Omental fat pad (tissue), 4 donors: ENCODE results near the gene MPHOSPH9. TPM values are rescaled to one million over a fixed set of nuclear protein-coding genes. Genes with fewer than 3 reads are reported as not detected.

ENCODE experiments used
- ATAC-seq: fragments of 150-250 bp; one replicate; pipeline ENCODE4 v1.9.1; 2016; ENCODE audit warnings: mild to moderate bottlenecking, moderate library complexity; ENCODE audit not compliant: low FRiP score
- DNase-seq: peaks from one replicate; pipeline ENCODE4 v3.0.0-alpha.2; 2019; ENCODE audit warnings: low spot score
- CTCF ChIP-seq, 3 donors: fragments of 450-650 bp; IDR thresholded peaks; one replicate each; pipeline ENCODE4 v1.5.1; 2016 to 2017; ENCODE audit warnings: antibody characterized with exemption in 3 of 3, mild to moderate bottlenecking in 3 of 3, moderate library complexity in 2 of 3
- total RNA-seq, 4 donors: library from RNA; depleted of rRNA; stranded (reverse); fragments of >200 nt; gene quantifications; one replicate each; pipeline ENCODE4 v1.1.0, GENCODE V29; 2016

Gene MPHOSPH9
- total RNA-seq, 4 donors from 2014 or later: 17.3 to 27.6 (median 23.9) TPM

DNA sequence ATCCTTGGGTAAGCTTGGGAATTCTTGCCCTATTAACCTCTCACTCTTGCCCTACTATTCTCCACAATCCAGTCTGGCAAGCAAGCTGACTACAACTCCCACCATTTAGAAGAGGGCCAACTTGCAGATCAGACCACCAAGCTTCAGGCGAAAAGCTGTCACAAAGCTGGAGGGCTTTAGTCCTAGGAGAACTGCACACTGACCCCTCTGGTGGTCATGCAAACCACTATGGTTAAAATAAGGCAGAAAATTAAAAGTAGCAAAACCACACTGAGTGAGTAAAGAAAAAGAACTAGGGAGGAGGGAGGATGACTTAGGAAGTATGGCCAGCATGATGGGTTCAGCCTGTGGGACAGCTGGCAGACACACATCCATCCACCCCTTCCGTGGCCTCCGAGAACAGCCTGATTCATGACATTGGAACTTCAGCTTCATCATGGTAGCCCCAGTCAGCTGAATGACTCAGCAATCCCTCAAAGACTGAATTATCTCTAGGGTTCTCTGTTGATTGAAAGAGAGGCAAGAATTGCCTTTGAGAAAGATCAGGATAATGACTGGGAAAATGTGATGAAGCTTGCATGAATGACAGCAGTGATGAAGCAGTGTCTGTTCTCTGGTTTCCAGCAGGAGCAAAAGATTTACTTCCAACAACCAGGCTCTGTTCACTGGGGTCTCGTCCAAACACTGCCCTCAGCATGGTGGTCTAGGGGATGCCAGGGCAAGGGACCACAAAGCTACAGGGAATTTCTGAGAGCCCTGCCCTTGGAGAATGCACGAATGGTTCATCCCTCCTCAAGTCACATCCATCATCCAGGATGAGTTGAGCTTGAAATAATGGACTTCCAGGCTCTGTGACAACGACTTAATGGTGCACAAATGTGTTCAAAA, 106.4 kb downstream of the MPHOSPH9 start:
- TF ChIP-seq CTCF (IDR thresholded peaks at IDR 0.05): no peak
- ATAC-seq (peak; percentile 93), DNase-seq (no peak)

DNA sequence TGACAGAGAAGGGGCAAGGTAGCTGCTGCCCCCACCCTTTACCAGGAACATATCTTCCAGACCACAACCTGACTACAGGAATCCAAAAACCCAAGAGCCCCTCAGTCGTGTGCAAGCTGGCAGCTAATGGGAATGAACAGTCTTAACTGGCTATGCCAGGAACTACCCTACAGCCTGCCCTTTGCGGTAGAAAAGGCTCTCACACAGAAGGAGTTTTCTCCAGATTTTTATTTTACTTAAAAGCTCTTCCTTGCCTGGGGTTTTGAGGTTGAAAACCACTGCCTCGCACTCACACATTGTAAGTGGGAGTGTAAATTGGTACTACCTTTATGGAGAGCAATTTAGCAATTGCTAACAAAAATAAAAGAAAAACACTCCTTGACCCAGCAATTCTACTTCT, 110.3 kb downstream of the MPHOSPH9 start:
- DNase-seq (no peak), ATAC-seq (no peak)
- TF ChIP-seq CTCF (IDR thresholded peaks at IDR 0.05): no peak

DNA sequence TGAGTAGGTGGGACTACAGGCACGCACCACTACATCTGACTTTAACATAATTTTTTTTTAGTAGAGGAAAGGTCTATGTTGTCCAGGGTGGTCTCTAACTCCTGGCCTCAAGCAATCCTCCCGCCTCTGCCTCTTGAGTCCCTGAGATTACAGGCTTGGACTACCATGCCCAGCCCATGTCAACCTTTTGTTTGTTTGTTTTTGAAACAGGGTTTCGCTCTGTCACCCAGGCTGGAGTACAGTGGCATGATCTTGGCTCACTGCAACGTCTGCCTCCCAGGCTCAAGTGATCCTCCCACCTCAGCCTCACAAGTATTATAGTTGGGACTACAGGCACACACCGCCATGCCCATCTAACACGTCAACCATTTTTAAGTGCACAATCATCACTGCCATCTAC, 111.3 kb downstream of the MPHOSPH9 start:
- ATAC-seq (no peak), DNase-seq (no peak)
- no peak for TF ChIP-seq CTCF (IDR thresholded peaks at IDR 0.05)

DNA sequence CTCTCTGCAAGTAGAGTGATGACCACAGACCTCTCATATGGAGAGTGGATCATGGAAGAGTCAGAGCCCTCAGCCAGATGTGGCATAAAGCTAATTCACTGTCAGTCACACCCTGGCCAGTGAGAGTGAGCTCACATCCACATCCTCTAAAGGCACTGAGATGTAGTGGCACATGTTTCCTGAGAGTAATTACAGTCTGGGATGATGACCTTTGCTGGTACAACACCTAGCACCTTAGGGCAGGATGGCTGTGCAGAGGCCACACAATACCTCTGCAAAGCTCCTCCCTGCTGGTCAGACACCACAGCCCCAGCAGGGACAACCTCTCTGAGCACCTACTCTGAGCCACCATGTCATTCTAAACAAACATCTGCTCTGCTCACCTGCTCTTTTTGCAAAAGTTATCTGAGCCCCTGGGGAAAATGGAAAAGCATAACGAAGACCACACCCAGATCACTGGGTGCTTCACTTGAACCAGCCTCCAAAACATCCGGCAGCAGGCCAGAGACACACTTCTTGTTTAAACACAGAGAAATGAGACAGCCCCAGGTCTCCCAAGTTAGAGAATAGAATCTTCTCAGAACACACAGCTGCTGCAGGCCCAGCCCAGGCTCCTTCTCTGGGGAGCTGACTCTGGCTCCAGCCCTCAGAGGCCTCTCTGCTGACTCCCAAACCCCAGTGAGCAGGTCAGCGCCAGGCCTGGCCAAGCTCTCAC, 112.3 kb downstream of the MPHOSPH9 start:
- TF ChIP-seq CTCF (IDR thresholded peaks at IDR 0.05): no peak
- DNase-seq (no peak), ATAC-seq (no peak)

GRCh38 chr12:123119808-123120207, 113.1 kb downstream of the MPHOSPH9 start:
- DNase-seq (no peak), ATAC-seq (no peak)
- no peak for TF ChIP-seq CTCF (IDR thresholded peaks at IDR 0.05)

DNA sequence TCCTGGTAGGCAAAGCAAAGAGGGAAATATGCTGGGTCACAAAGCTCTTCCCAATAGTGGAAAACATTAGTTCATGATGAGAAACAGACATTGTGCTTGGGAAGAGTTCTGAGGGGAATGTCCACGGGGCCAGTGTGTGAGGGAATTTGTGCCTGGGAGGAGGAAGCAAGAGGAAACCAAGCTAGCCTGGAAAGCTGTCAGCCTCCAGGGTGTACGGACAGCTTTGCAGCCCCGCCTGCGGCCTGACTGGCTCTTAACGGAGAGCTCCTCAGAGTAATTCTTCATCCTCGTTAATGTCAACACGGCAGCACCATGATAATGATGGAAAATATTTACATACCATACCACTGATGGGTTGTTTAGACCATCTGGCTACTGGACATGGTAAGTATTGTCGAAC, 114.4 kb downstream of the MPHOSPH9 start:
- ATAC-seq (no peak), DNase-seq (no peak)
- TF ChIP-seq CTCF (IDR thresholded peaks at IDR 0.05): no peak
